AG04450 (cell line): ENCODE data around the gene TMEM62. TPM values are rescaled to one million over a fixed set of nuclear protein-coding genes. Genes with fewer than 3 reads are reported as not detected.

Experiments
- CTCF ChIA-PET: fragments of 300-600, 350-600 bp; formaldehyde crosslinking; extraction: SDS; loops from one replicate; lab custom pipeline; 2022; ENCODE audit warnings: antibody characterized with exemption, inconsistent platforms; lab: Charles Lee
- POLR2A ChIA-PET: fragments of 350-600 bp; formaldehyde crosslinking; extraction: SDS; loops from one replicate; lab custom pipeline; 2021; ENCODE audit warnings: antibody characterized with exemption, inconsistent platforms; lab: Yijun Ruan, JAX
- DNase-seq: peaks from one replicate; pipeline ENCODE4 v3.0.0-alpha.2; 2011; ENCODE audit warnings: low read depth, low spot score
- H3K27ac ChIP-seq: one replicate; pipeline ENCODE4 v1.5.1; 2012; ENCODE audit warnings: low read depth, low read length, control low read depth
- H3K27me3 ChIP-seq: one replicate; pipeline ENCODE4 v1.6.0; 2012; ENCODE audit warnings: low read length; ENCODE audit not compliant: control insufficient read depth, insufficient read depth
- H3K4me3 ChIP-seq: 2 replicates; pipeline ENCODE4 v1.5.1; 2011; ENCODE audit warnings: mild to moderate bottlenecking, low read depth, low read length, control low read depth
- H3K9me3 ChIP-seq: 2 replicates; pipeline ENCODE4 v1.5.1; 2012; ENCODE audit warnings: low read length; ENCODE audit not compliant: control insufficient read depth, insufficient read depth
- polyA plus RNA-seq: library from polyadenylated mRNA; depleted of rRNA; stranded (reverse); fragments of >200 nt; gene quantifications from 2 replicates; pipeline ENCODE4 v1.2.3, GENCODE V29; 2011
- TF ChIP-seq, protein P1 (sequence below): IDR thresholded peaks from 2 replicates; pipeline ENCODE4 v1.5.1; 2011; ENCODE audit warnings: low read depth, low read length, control low read depth, inconsistent platforms

The TMEM62 gene
- polyA plus RNA-seq, 1 experiment = 4.3 TPM

GRCh38 chr15:43184407-43185124 is 51.2 kb downstream of the TMEM62 start:
- TF ChIP-seq, protein P1, sequence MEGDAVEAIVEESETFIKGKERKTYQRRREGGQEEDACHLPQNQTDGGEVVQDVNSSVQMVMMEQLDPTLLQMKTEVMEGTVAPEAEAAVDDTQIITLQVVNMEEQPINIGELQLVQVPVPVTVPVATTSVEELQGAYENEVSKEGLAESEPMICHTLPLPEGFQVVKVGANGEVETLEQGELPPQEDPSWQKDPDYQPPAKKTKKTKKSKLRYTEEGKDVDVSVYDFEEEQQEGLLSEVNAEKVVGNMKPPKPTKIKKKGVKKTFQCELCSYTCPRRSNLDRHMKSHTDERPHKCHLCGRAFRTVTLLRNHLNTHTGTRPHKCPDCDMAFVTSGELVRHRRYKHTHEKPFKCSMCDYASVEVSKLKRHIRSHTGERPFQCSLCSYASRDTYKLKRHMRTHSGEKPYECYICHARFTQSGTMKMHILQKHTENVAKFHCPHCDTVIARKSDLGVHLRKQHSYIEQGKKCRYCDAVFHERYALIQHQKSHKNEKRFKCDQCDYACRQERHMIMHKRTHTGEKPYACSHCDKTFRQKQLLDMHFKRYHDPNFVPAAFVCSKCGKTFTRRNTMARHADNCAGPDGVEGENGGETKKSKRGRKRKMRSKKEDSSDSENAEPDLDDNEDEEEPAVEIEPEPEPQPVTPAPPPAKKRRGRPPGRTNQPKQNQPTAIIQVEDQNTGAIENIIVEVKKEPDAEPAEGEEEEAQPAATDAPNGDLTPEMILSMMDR = no peak
- Histone ChIP-seq H3K27me3 (no peaks in the 10 kb centered on the region), H3K27ac (no peak overlapping the region), H3K4me3 (peak overlapping the region; percentile 80), H3K9me3 (no peaks in the 10 kb centered on the region; the same call in 1 of the 2 replicates)
- DNase-seq = no peak
- CTCF ChIA-PET = interaction anchor here (1.2 to 2.4 kb wide), 3 partner anchors 19 to 101 kb away, joined by 4 to 28 read pairs (median 9); no protein-coding TSS in a partner anchor
- POLR2A ChIA-PET = interaction anchor here (1.0 to 1.2 kb wide), 2 partner anchors 101 to 230 kb away, joined by 3 to 4 read pairs; no protein-coding TSS in a partner anchor

DNA sequence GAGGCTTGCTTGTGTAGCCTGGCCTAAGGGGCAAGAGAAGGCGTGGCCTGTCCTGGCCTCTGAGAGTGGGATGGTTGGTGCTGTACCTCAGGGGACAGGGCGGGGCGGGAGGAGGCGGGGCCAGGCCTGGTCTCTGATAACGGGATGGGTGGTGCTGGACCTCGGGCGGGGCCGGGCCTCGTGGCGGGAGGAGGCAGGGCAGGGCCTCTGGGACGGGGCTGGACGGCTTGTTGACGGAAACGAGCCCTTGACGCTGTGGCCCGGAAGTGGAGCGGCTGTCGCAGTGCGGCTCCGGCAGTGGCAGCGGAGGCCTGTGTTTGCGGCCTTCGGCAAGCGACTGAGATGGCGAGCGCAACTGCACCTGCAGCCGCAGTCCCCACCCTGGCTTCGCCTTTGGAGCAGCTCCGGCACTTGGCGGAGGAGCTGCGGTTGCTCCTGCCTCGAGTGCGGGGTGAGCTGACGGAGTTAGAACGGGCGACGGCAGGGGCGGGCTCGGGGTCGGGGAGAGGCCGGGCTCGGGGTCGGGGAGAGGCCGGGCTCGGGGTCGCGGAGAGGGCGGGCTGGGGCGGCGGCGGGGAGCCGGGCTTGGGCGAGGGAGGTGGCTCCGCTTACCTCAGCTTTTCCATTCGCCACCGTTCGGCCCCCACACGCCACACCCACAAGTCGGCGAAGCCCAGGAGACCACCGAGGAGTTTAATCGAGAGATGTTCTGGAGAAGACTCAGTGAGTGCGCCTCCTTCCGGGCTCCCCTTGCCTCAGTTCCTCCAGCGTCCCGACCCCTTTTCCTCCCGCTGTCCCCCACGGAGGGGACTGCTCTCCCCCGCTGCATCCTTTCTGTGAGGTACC is 52.0 kb downstream of the TMEM62 start, which contains the start of gene CCNDBP1:
TSS of gene CCNDBP1 (plus strand) at position 247 of the 846 bp plus-strand sequence. CDS start at position 343, 96 bp downstream.
- Histone ChIP-seq H3K27me3 (no peaks in the 10 kb centered on the region), H3K4me3 (peak within 1 kb of the TSS; percentile 80), H3K9me3 (no peaks in the 10 kb centered on the region; the same call in 1 of the 2 replicates), H3K27ac (no peak within 1 kb of the TSS)
- CTCF ChIA-PET = interaction anchor here (2.0 to 2.6 kb wide), 3 partner anchors 11 to 100 kb away, joined by 7 to 28 read pairs (median 8); no protein-coding TSS in a partner anchor
- DNase-seq = no peak
- POLR2A ChIA-PET = interaction anchor here (1.2 kb wide), 1 partner anchor 100 kb away, joined by 4 read pairs; no protein-coding TSS in a partner anchor
- TF ChIP-seq, protein P1 = peak; percentile 47

GRCh38 chr15:43186003-43186353 is 52.6 kb downstream of the TMEM62 start:
- CTCF ChIA-PET = interaction anchor here (0.7 to 2.6 kb wide), 7 partner anchors 11 to 102 kb away, joined by 3 to 28 read pairs (median 5); no protein-coding TSS in a partner anchor
- no peak for DNase-seq
- Histone ChIP-seq H3K27me3 (no peaks in the 10 kb centered on the region), H3K27ac (no peak overlapping the region), H3K4me3 (peak overlapping the region; percentile 80), H3K9me3 (no peaks in the 10 kb centered on the region; the same call in 1 of the 2 replicates)
- POLR2A ChIA-PET = interaction anchor here (1.2 kb wide), 1 partner anchor 100 kb away, joined by 4 read pairs; no protein-coding TSS in a partner anchor
- TF ChIP-seq, protein P1 = no peak; the same call in 1 of the 2 replicates

- ChIA-PET CTCF (interaction anchor here (0.7 to 2.6 kb wide), 4 partner anchors 13 to 183 kb away, joined by 3 to 13 read pairs (median 7); partner anchors contain the start of genes TUBGCP4 and ZSCAN29), POLR2A (no interaction called here)
- TF ChIP-seq, protein P1 = peak; percentile 80
- peak; percentile 34 for DNase-seq
- no peaks in the 10 kb centered on the region; the same call in 1 of the 2 replicates for H3K9me3 ChIP-seq
- no peak overlapping the region for H3K4me3 ChIP-seq
- H3K27me3 ChIP-seq = no peaks in the 10 kb centered on the region
- H3K27ac ChIP-seq = no peak overlapping the region
Measured at GRCh38 chr15:43187544-43188155, 54.3 kb downstream of the TMEM62 start.
